Fibroblast of peridontal ligament (primary cell): ENCODE results near the gene CAMK2B.

Source experiments
- DNase-seq: peaks from one replicate; pipeline ENCODE4 v3.0.0-alpha.2; 2010; ENCODE audit errors: extremely low read depth

CAMK2B gene

GRCh38 chr7:44329888-44330287 lies 4.5 kb upstream of the CAMK2B start:
- DNase-seq = no peak

- DNase-seq = no peak
These were observed 3.7 kb upstream of the CAMK2B start for GRCh38 chr7:44329081-44329480.

- DNase-seq = no peak
These were observed 2.6 kb upstream of the CAMK2B start for GRCh38 chr7:44327981-44328380.

GRCh38 chr7:44326261-44327125 lies 1.1 kb upstream of the CAMK2B start:
- no peak for DNase-seq

GRCh38 chr7:44325811-44326241 lies 432 bp upstream of the CAMK2B start:
- DNase-seq = no peak

- DNase-seq = no peak
These were observed 753 bp downstream of the CAMK2B start for GRCh38 chr7:44324481-44325200.

- no peak for DNase-seq
These were observed 1.3 kb downstream of the CAMK2B start for GRCh38 chr7:44324204-44324480.

- no peak for DNase-seq
These were observed 1.8 kb downstream of the CAMK2B start for GRCh38 chr7:44323381-44324203.

GRCh38 chr7:44322631-44323363 lies 2.6 kb downstream of the CAMK2B start:
- no peak for DNase-seq

GRCh38 chr7:44321796-44322195 lies 3.6 kb downstream of the CAMK2B start:
- no peak for DNase-seq

- DNase-seq = no peak
These were observed 4.5 kb downstream of the CAMK2B start for GRCh38 chr7:44320794-44321371.

- DNase-seq = no peak
These were observed 5.3 kb downstream of the CAMK2B start for GRCh38 chr7:44320141-44320540.

GRCh38 chr7:44318332-44318731 lies 7.1 kb downstream of the CAMK2B start:
- no peak for DNase-seq

GRCh38 chr7:44315301-44315903 lies 10.0 kb downstream of the CAMK2B start:
- DNase-seq = no peak

- DNase-seq = no peak
These were observed 11.8 kb downstream of the CAMK2B start for GRCh38 chr7:44313621-44314031.

- no peak for DNase-seq
These were observed 12.4 kb downstream of the CAMK2B start for GRCh38 chr7:44313016-44313415.

- DNase-seq = no peak
These were observed 13.6 kb downstream of the CAMK2B start for GRCh38 chr7:44311561-44312495.

GRCh38 chr7:44310221-44310848 lies 15.1 kb downstream of the CAMK2B start:
- no peak for DNase-seq
